ENCODE data around the gene IL23R.
"Not testable (repeated sequence)": the region's sequence is repeated elsewhere in the genome, so short reads cannot be mapped to it uniquely, and the experiment has no call there.

The IL23R gene

GRCh38 chr1:67166196-67166595 lies at the start of gene IL23R:
Gene IL23R, plus strand, starts transcription at chr1:67166454. Its CDS starts 1,667 bp downstream, at chr1:67168121.
- DNase-seq = peak; percentile 33

GRCh38 chr1:67118191-67118590 lies 48.1 kb upstream of the IL23R start:
- DNase-seq = no peak

GRCh38 chr1:67118646-67119045 lies 47.6 kb upstream of the IL23R start:
- DNase-seq = no peak

- no peak for DNase-seq
Observed at GRCh38 chr1:67120855-67121619, 45.2 kb upstream of the IL23R start.

GRCh38 chr1:67124455-67124854 lies 41.8 kb upstream of the IL23R start:
- DNase-seq = no peak

GRCh38 chr1:67126111-67126746 lies 40.0 kb upstream of the IL23R start:
- DNase-seq = no peak

- DNase-seq = no peak
Observed at GRCh38 chr1:67126974-67127373, 39.3 kb upstream of the IL23R start.

GRCh38 chr1:67130673-67131072 lies 35.6 kb upstream of the IL23R start:
- no peak for DNase-seq

- DNase-seq = no peak
Observed at GRCh38 chr1:67133177-67133576, 33.1 kb upstream of the IL23R start.

GRCh38 chr1:67134695-67135094 lies 31.6 kb upstream of the IL23R start, which contains the start of gene C1orf141:
Gene C1orf141, minus strand, starts transcription at chr1:67134970. Its CDS starts 7,730 bp downstream, at chr1:67127240.
- peak; percentile 22 for DNase-seq

- DNase-seq = no peak
Observed at GRCh38 chr1:67135354-67135753, 30.9 kb upstream of the IL23R start.

- DNase-seq = no peak
Observed at GRCh38 chr1:67137307-67137753, 28.9 kb upstream of the IL23R start.

- DNase-seq = no peak
Observed at GRCh38 chr1:67138813-67139499, 27.3 kb upstream of the IL23R start.

- DNase-seq = no peak
Observed at GRCh38 chr1:67140460-67140859, 25.8 kb upstream of the IL23R start.

- not testable (repeated sequence) for DNase-seq
Observed at GRCh38 chr1:67141832-67142231, 24.4 kb upstream of the IL23R start.

- DNase-seq = no peak
Observed at GRCh38 chr1:67142931-67143330, 23.3 kb upstream of the IL23R start.

GRCh38 chr1:67143966-67144365 lies 22.3 kb upstream of the IL23R start:
- DNase-seq = no peak

- DNase-seq = peak; percentile 25
Observed at GRCh38 chr1:67144696-67145095, 21.6 kb upstream of the IL23R start.

- DNase-seq = no peak
Observed at GRCh38 chr1:67146101-67146500, 20.2 kb upstream of the IL23R start.

GRCh38 chr1:67146539-67146938 lies 19.7 kb upstream of the IL23R start:
- no peak for DNase-seq

GRCh38 chr1:67147973-67148372 lies 18.3 kb upstream of the IL23R start:
- DNase-seq = not testable (repeated sequence)

GRCh38 chr1:67148516-67149178 lies 17.6 kb upstream of the IL23R start:
- no peak for DNase-seq

GRCh38 chr1:67149179-67149770 lies 17.0 kb upstream of the IL23R start:
- peak; percentile 68 for DNase-seq

Measured in activated naive CD4-positive, alpha-beta T cell treated with anti-CD3 and anti-CD28 coated beads, Interleukin-2, amount 50 U/mL, for 16 hours (primary cell).